ENCODE results near the gene NCEH1. TPM values are rescaled to one million over a fixed set of nuclear protein-coding genes. Genes with fewer than 3 reads are reported as not detected.

Gene NCEH1
- total RNA-seq, 1 experiment from 2014 or later: 11.5 TPM

GRCh38 chr3:172614340-172615274 lies 96.3 kb downstream of the NCEH1 start:
- Histone ChIP-seq H4K20me1 (ENCODE audit: insufficient read depth) (no peaks in the 10 kb centered on the region), H3K4me3 (replicated peaks in 1 of 2; ENCODE audit: low read depth in 1 of 2, low read length in 2 of 2) (no peak overlapping the region), H3K9ac (ENCODE audit: low read length) (no peak overlapping the region), H3K9me3 (ENCODE audit: control insufficient read depth in 1 of 2, insufficient read depth in 1 of 2, low read depth in 1 of 2, low read length in 2 of 2) (no peaks in the 10 kb centered on the region), H3K27ac (ENCODE audit: low read depth, low read length) (no peak overlapping the region), H3K4me1 (ENCODE audit: control insufficient read depth in 1 of 2, insufficient read depth in 2 of 2, low read length in 2 of 2) (no peaks in the 10 kb centered on the region; a peak in 1 of 4 replicates), H3K9me2 (ENCODE audit: insufficient read depth) (no peaks in the 10 kb centered on the region), H3K36me3 (ENCODE audit: control insufficient read depth in 1 of 2, insufficient read depth in 2 of 2, low read length in 2 of 2) (no peaks in the 10 kb centered on the region), H3K79me2 (ENCODE audit: insufficient read depth, low read length) (no peaks in the 10 kb centered on the region), H2AFZ (ENCODE audit: low read depth, low read length, poor library complexity, severe bottlenecking) (no peak overlapping the region), H3K4me2 (ENCODE audit: low read length) (no peak overlapping the region), H3K27me3 (ENCODE audit: insufficient read depth, low read length) (no peaks in the 10 kb centered on the region)
- TF ChIP-seq ELF1 (IDR thresholded peaks at IDR 0.05; ENCODE audit: borderline replicate concordance, low read depth): no peak
- TF ChIP-seq CEBPB (IDR thresholded peaks at IDR 0.05; ENCODE audit: low read depth): no peak
- no peak for TF ChIP-seq ATF3 (IDR thresholded peaks at IDR 0.05)
- no peak for TF ChIP-seq EZH2phosphoT487 (IDR thresholded peaks at IDR 0.05; ENCODE audit: borderline replicate concordance)
- TF ChIP-seq JUND (IDR thresholded peaks at IDR 0.05): no peak
- no peak for TF ChIP-seq MAX (IDR thresholded peaks at IDR 0.05)
- TF ChIP-seq SIN3A (IDR thresholded peaks at IDR 0.05; ENCODE audit: low read depth): no peak
- DNase-seq (ENCODE audit: low read depth, low spot score): no peak
- peak; percentile 38; the same call in 1 of the 2 replicates for ATAC-seq
- intact Hi-C loops (cut with micrococcal nuclease): no loop called here
- BruUV-seq (replicated peaks): no TSS peak
- POLR2A ChIA-PET: no interaction called here
- RAD21 ChIA-PET (ENCODE audit: low non-redundant PET in 1 of 2, low total read pairs in 2 of 2, uncharacterized antibody in 2 of 2, unreplicated experiment in 2 of 2): no interaction called here
- CTCF ChIA-PET: no interaction called here

GRCh38 chr3:172613845-172614244 lies 97.0 kb downstream of the NCEH1 start:
- Histone ChIP-seq H3K79me2 (ENCODE audit: insufficient read depth, low read length) (no peaks in the 10 kb centered on the region), H3K9me3 (ENCODE audit: control insufficient read depth in 1 of 2, insufficient read depth in 1 of 2, low read depth in 1 of 2, low read length in 2 of 2) (no peaks in the 10 kb centered on the region), H2AFZ (ENCODE audit: low read depth, low read length, poor library complexity, severe bottlenecking) (no peak overlapping the region), H3K9me2 (ENCODE audit: insufficient read depth) (no peaks in the 10 kb centered on the region), H3K4me2 (ENCODE audit: low read length) (no peak overlapping the region), H3K36me3 (ENCODE audit: control insufficient read depth in 1 of 2, insufficient read depth in 2 of 2, low read length in 2 of 2) (no peaks in the 10 kb centered on the region), H3K27me3 (ENCODE audit: insufficient read depth, low read length) (no peaks in the 10 kb centered on the region), H3K27ac (ENCODE audit: low read depth, low read length) (no peak overlapping the region), H3K4me3 (replicated peaks in 1 of 2; ENCODE audit: low read depth in 1 of 2, low read length in 2 of 2) (no peak overlapping the region), H3K4me1 (ENCODE audit: control insufficient read depth in 1 of 2, insufficient read depth in 2 of 2, low read length in 2 of 2) (no peaks in the 10 kb centered on the region; a peak in 1 of 4 replicates), H3K9ac (ENCODE audit: low read length) (no peak overlapping the region), H4K20me1 (ENCODE audit: insufficient read depth) (no peaks in the 10 kb centered on the region)
- ATAC-seq: no peak
- intact Hi-C loops (cut with micrococcal nuclease): no loop called here
- RAD21 ChIA-PET (ENCODE audit: low non-redundant PET in 1 of 2, low total read pairs in 2 of 2, uncharacterized antibody in 2 of 2, unreplicated experiment in 2 of 2): no interaction called here
- DNase-seq (ENCODE audit: low read depth, low spot score): no peak
- CTCF ChIA-PET: no interaction called here
- POLR2A ChIA-PET: no interaction called here
- TF ChIP-seq ELF1 (IDR thresholded peaks at IDR 0.05; ENCODE audit: borderline replicate concordance, low read depth): no peak
- BruUV-seq (replicated peaks): no TSS peak

All from HCT116 (cell line).